HK-2 (cell line): Measurements from ENCODE around the gene WASHC3.
"Not testable (repeated sequence)": the region's sequence is repeated elsewhere in the genome, so short reads cannot be mapped to it uniquely, and the experiment has no call there.

Experiments used
- DNase-seq: peaks from one replicate; pipeline ENCODE4 v3.0.0-alpha.2; 2018; ENCODE audit not compliant: unreplicated experiment

The WASHC3 gene

GRCh38 chr12:102050660-102051430, 10.9 kb downstream of the WASHC3 start:
- DNase-seq, result no peak

GRCh38 chr12:102043928-102044327, 17.9 kb downstream of the WASHC3 start:
- DNase-seq, result no peak

- no peak for DNase-seq
Observed at GRCh38 chr12:102033991-102034745, 27.6 kb downstream of the WASHC3 start.

GRCh38 chr12:102031852-102032251, 29.9 kb downstream of the WASHC3 start:
- DNase-seq, result no peak

- DNase-seq, result no peak
Observed at GRCh38 chr12:102029141-102029540, 32.6 kb downstream of the WASHC3 start.

- DNase-seq, result no peak
Observed at GRCh38 chr12:102026728-102027127, 35.1 kb downstream of the WASHC3 start.

- no peak for DNase-seq
Observed at GRCh38 chr12:102024765-102025164, 37.0 kb downstream of the WASHC3 start.

GRCh38 chr12:102023343-102023930, 38.4 kb downstream of the WASHC3 start:
- DNase-seq, result peak; percentile 20

GRCh38 chr12:102022286-102022685, 39.5 kb downstream of the WASHC3 start:
- DNase-seq, result no peak

GRCh38 chr12:102021540-102022246, 40.1 kb downstream of the WASHC3 start:
- DNase-seq, result no peak

GRCh38 chr12:102018607-102019006, 43.2 kb downstream of the WASHC3 start:
- DNase-seq, result not testable (repeated sequence)

GRCh38 chr12:102016472-102016871, 45.3 kb downstream of the WASHC3 start:
- no peak for DNase-seq

- no peak for DNase-seq
Observed at GRCh38 chr12:102010265-102010994, 51.4 kb downstream of the WASHC3 start.

GRCh38 chr12:102009796-102010195, 52.0 kb downstream of the WASHC3 start:
- DNase-seq, result no peak

GRCh38 chr12:102008615-102009126, 53.1 kb downstream of the WASHC3 start:
- DNase-seq, result no peak

GRCh38 chr12:102005256-102005655, 56.5 kb downstream of the WASHC3 start:
- DNase-seq, result no peak

- no peak for DNase-seq
Observed at GRCh38 chr12:101997102-101997501, 64.7 kb downstream of the WASHC3 start.

GRCh38 chr12:101995684-101996083, 66.1 kb downstream of the WASHC3 start:
- DNase-seq, result no peak

GRCh38 chr12:101992091-101992490, 69.7 kb downstream of the WASHC3 start:
- DNase-seq, result no peak

- no peak for DNase-seq
Observed at GRCh38 chr12:101982307-101982706, 79.5 kb downstream of the WASHC3 start.

GRCh38 chr12:101981868-101982267, 79.9 kb downstream of the WASHC3 start:
- DNase-seq, result no peak
